SK-N-SH (cell line): ENCODE results near the gene RBM33. TPM values are rescaled to one million over a fixed set of nuclear protein-coding genes. Genes with fewer than 3 reads are reported as not detected.
A peak's percentile ranks its signal among the peaks of the same experiment; 100 is the strongest.

Source experiments
- CTCF ChIA-PET: fragments of 300-600, 350-600 bp; formaldehyde crosslinking; extraction: SDS; loops from one replicate; lab custom pipeline; 2021; lab: Yijun Ruan, JAX
- POLR2A ChIA-PET: fragments of 350-600 bp; sonication (Branson Sonifier 250); formaldehyde crosslinking; extraction: SDS; loops from one replicate; lab custom pipeline; 2020; ENCODE audit warnings: antibody characterized with exemption, inconsistent platforms; lab: Yijun Ruan, JAX
- DNase-seq: peaks from one replicate; pipeline ENCODE4 v3.0.0; 2012
- H2AFZ ChIP-seq: fragments of 200-600 bp; sonication (generic); 2 replicates; pipeline ENCODE4 v1.8.1; 2016; ENCODE audit warnings: antibody characterized with exemption, mild to moderate bottlenecking, low read depth
- H3F3A ChIP-seq: fragments of 200-600 bp; sonication (generic); replicated peaks from 2 replicates; pipeline ENCODE3; 2016; ENCODE audit warnings: antibody characterized with exemption, mild to moderate bottlenecking; ENCODE audit not compliant: insufficient read depth
- H3K27ac ChIP-seq, 2 experiments: fragments of 200-500 bp in 1 of 2; fragments of 200-600 bp in 1 of 2; sonication (Bioruptor generic) in 1 of 2; sonication (generic), shearing (Covaris generic) in 1 of 2; 2 replicates each; pipeline versions ENCODE4 v1.5.1 to v1.6.1; 2014 to 2016; ENCODE audit warnings: low read depth in 2 of 2, inconsistent platforms in 1 of 2, low read length in 1 of 2, mild to moderate bottlenecking in 1 of 2, mixed read lengths in 1 of 2
- H3K27me3 ChIP-seq: fragments of 200-600 bp; sonication (generic), shearing (Covaris generic); 2 replicates; pipeline ENCODE4 v1.6.1; 2016; ENCODE audit warnings: mixed run types; ENCODE audit not compliant: insufficient read depth
- H3K36me3 ChIP-seq, 2 experiments: fragments of 200-500 bp in 1 of 2; fragments of 200-600 bp in 1 of 2; sonication (Bioruptor generic) in 1 of 2; sonication (generic) in 1 of 2; replicated peaks in 1 of 2; 2 replicates each; pipeline versions ENCODE3 to v1.5.1; 2014 to 2016; ENCODE audit warnings: low read length in 1 of 2, mild to moderate bottlenecking in 1 of 2; ENCODE audit not compliant: insufficient read depth in 2 of 2, control insufficient read depth in 1 of 2
- H3K4me1 ChIP-seq, 2 experiments: fragments of 200-500 bp in 1 of 2; fragments of 200-600 bp in 1 of 2; sonication (Bioruptor generic) in 1 of 2; sonication (generic), shearing (Covaris generic) in 1 of 2; 2 replicates each; pipeline versions ENCODE4 v1.5.1 to v1.6.1; 2014 to 2016; ENCODE audit warnings: low read depth in 1 of 2, low read length in 1 of 2, mixed run types in 1 of 2; ENCODE audit not compliant: insufficient read depth in 2 of 2, control insufficient read depth in 1 of 2
- H3K4me2 ChIP-seq: fragments of 200-600 bp; sonication (generic), shearing (Covaris generic); 2 replicates; pipeline ENCODE4 v1.6.1; 2017; ENCODE audit warnings: mixed run types
- H3K4me3 ChIP-seq, 2 experiments: fragments of 200-500 bp in 1 of 2; fragments of 200-600 bp in 1 of 2; sonication (Bioruptor generic) in 1 of 2; sonication (generic), shearing (Covaris generic) in 1 of 2; 2 replicates each; pipeline versions ENCODE4 v1.5.1 to v1.8.1; 2014 to 2016; ENCODE audit warnings: low read depth in 2 of 2, inconsistent platforms in 1 of 2, low read length in 1 of 2, mild to moderate bottlenecking in 1 of 2, mixed read lengths in 1 of 2, moderate library complexity in 1 of 2
- H3K79me2 ChIP-seq: fragments of 200-600 bp; sonication (generic); 2 replicates; pipeline ENCODE4 v1.8.1; 2017; ENCODE audit warnings: mild to moderate bottlenecking; ENCODE audit not compliant: insufficient read depth
- H3K9ac ChIP-seq: fragments of 200-600 bp; sonication (generic); 2 replicates; pipeline ENCODE4 v1.6.1; 2017; ENCODE audit warnings: mixed run types
- H3K9me2 ChIP-seq: fragments of 200-600 bp; sonication (generic); 2 replicates; pipeline ENCODE4 v1.6.1; 2017; ENCODE audit warnings: mixed run types
- H3K9me3 ChIP-seq: fragments of 200-600 bp; sonication (generic); 2 replicates; pipeline ENCODE4 v1.6.1; 2017; ENCODE audit warnings: mixed run types, mild to moderate bottlenecking, moderate library complexity
- H4K20me1 ChIP-seq: fragments of 200-600 bp; sonication (generic); 2 replicates; pipeline ENCODE4 v1.6.1; 2017; ENCODE audit warnings: mild to moderate bottlenecking, mixed run types; ENCODE audit not compliant: insufficient read depth
- ELF1 ChIP-seq: IDR thresholded peaks from 2 replicates; pipeline ENCODE4 v1.4.0; 2012
- FOXJ3 ChIP-seq: sonication (generic); formaldehyde crosslinking; IDR thresholded peaks from 2 replicates; pipeline ENCODE4 v1.5.1; 2020; ENCODE audit warnings: mild to moderate bottlenecking, missing genetic modification reagents
- FOXM1 ChIP-seq: IDR thresholded peaks from 2 replicates; pipeline ENCODE4 v1.4.0; 2012; ENCODE audit warnings: low read depth, mild to moderate bottlenecking
- GABPA ChIP-seq: IDR thresholded peaks from 2 replicates; pipeline ENCODE4 v1.4.0; 2012; ENCODE audit warnings: low read depth, mild to moderate bottlenecking
- RAD21 ChIP-seq: IDR thresholded peaks from 2 replicates; pipeline ENCODE4 v1.6.1; 2012; ENCODE audit warnings: mild to moderate bottlenecking, low read length
- RFX5 ChIP-seq: IDR thresholded peaks from 2 replicates; pipeline ENCODE4 v1.6.1; 2012; ENCODE audit warnings: mild to moderate bottlenecking, improper control_type of control experiment, low read length
- SIN3A ChIP-seq: IDR thresholded peaks from 2 replicates; pipeline ENCODE4 v1.6.1; 2012; ENCODE audit warnings: low read depth, mild to moderate bottlenecking, low read length, moderate library complexity, borderline replicate concordance
- TAF1 ChIP-seq: IDR thresholded peaks from 2 replicates; pipeline ENCODE4 v1.6.1; 2012; ENCODE audit warnings: low read depth, mild to moderate bottlenecking, low read length, moderate library complexity, borderline replicate concordance
- YY1 ChIP-seq: IDR thresholded peaks from 2 replicates; pipeline ENCODE4 v1.4.0; 2012; ENCODE audit warnings: low read depth, mild to moderate bottlenecking
- WGBS: methylation state at CpG from one replicate; pipeline ENCODE4 v1.1.6; 2017; ENCODE audit warnings: low lambda C conversion rate; 5-methylcytosine and 5-hydroxymethylcytosine counted together
- polyA plus RNA-seq, 3 experiments: library from polyadenylated mRNA; depleted of rRNA; stranded (reverse); fragments of >200 nt; gene quantifications; 2 replicates each; pipeline ENCODE4 v1.2.3, GENCODE V29; 2012
- TF ChIP-seq, protein P1 (sequence below): IDR thresholded peaks from 2 replicates; pipeline ENCODE4 v1.6.1; 2012; ENCODE audit warnings: mild to moderate bottlenecking, low read depth, low read length, moderate library complexity
- TF ChIP-seq, protein P2 (sequence below): IDR thresholded peaks from 2 replicates; pipeline ENCODE4 v1.4.0; 2012; ENCODE audit warnings: low read depth, borderline replicate concordance

The RBM33 gene
- polyA plus RNA-seq, 1 of the 3 experiments (the other 2 are of a cell fraction), result 13.8 TPM

DNA sequence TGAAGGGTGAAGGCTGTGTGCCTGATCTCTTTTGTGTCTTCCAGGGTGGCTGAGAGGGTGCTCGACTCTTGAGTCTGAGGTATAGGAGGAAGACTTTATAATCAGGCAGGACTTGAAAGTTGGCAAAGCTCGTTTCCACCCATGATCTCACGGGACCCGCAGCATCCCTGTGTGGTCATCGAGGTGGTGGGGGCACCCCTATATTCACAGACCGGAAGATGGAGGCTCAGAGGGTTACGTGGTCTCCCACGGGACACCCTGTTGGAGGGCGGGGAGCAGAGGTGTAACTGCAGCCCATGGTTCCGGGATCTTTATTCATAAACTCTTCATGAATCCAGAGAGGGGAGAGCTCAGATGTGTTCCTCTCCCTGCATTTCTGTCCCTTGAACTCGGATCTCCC is 177.4 kb downstream of the RBM33 start (continued):
- TF ChIP-seq, protein P1, sequence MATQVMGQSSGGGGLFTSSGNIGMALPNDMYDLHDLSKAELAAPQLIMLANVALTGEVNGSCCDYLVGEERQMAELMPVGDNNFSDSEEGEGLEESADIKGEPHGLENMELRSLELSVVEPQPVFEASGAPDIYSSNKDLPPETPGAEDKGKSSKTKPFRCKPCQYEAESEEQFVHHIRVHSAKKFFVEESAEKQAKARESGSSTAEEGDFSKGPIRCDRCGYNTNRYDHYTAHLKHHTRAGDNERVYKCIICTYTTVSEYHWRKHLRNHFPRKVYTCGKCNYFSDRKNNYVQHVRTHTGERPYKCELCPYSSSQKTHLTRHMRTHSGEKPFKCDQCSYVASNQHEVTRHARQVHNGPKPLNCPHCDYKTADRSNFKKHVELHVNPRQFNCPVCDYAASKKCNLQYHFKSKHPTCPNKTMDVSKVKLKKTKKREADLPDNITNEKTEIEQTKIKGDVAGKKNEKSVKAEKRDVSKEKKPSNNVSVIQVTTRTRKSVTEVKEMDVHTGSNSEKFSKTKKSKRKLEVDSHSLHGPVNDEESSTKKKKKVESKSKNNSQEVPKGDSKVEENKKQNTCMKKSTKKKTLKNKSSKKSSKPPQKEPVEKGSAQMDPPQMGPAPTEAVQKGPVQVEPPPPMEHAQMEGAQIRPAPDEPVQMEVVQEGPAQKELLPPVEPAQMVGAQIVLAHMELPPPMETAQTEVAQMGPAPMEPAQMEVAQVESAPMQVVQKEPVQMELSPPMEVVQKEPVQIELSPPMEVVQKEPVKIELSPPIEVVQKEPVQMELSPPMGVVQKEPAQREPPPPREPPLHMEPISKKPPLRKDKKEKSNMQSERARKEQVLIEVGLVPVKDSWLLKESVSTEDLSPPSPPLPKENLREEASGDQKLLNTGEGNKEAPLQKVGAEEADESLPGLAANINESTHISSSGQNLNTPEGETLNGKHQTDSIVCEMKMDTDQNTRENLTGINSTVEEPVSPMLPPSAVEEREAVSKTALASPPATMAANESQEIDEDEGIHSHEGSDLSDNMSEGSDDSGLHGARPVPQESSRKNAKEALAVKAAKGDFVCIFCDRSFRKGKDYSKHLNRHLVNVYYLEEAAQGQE, result no peak
- no peak for TF ChIP-seq RFX5
- no peak for TF ChIP-seq FOXJ3 (CRISPR knock-in tag)
- TF ChIP-seq SIN3A, result no peak
- no peak for TF ChIP-seq ELF1
- TF ChIP-seq TAF1, result no peak
- TF ChIP-seq RAD21, result no peak
- TF ChIP-seq, protein P2, sequence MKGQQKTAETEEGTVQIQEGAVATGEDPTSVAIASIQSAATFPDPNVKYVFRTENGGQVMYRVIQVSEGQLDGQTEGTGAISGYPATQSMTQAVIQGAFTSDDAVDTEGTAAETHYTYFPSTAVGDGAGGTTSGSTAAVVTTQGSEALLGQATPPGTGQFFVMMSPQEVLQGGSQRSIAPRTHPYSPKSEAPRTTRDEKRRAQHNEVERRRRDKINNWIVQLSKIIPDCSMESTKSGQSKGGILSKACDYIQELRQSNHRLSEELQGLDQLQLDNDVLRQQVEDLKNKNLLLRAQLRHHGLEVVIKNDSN, result no peak
- TF ChIP-seq FOXM1, result no peak
- no peak for TF ChIP-seq YY1
- TF ChIP-seq GABPA, result no peak
- TF ChIP-seq, all 33 proteins: peak for 0

DNA sequence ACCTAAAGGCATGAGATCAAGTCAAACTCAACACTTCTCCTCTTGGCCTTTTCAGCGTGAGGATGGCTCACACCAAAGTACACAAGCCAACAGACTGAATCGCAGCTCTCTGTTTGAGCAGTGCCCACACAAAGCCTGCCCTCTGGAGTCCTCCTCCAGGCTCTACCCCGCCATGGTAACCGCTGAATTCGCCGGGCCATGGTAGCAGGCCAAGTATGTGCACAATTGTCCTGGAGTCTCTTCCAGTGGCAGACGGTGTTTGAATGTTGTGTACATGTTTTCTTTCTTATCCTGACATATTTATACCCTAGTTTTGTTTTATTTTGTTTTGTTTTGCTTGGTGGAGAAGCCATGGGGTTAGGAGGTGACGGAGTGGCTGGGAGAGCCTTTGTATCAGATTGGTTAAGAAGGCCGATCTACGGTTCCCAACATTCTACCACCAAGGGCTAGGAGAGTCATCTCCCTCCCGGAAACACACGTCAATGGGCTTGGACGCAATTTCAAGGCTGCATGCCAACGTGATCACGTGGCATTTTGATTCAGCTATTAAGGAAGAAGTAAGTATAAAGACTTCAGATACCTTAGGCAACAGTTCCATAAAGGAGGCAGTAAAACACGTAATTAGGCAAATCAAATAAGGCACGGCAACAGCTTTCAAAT is 179.9 kb downstream of the RBM33 start:
- Histone ChIP-seq H4K20me1 (no peaks in the 10 kb centered on the region), H3F3A (no peaks in the 10 kb centered on the region), H3K9me3 (no peaks in the 10 kb centered on the region), H3K9me2 (no peaks in the 10 kb centered on the region), H3K9ac (no peak overlapping the region), H3K4me2 (no peak overlapping the region), H3K79me2 (no peaks in the 10 kb centered on the region), H3K36me3 (no peaks in the 10 kb centered on the region), H3K27me3 (peaks cover 96% of the 10 kb centered on the region), H2AFZ (no peak overlapping the region), H3K4me1 (no peaks in the 10 kb centered on the region), H3K4me3 (no peak overlapping the region), H3K27ac (no peak overlapping the region)
- TF ChIP-seq, protein P2, result peak; percentile 68
- no peak for TF ChIP-seq RAD21
- DNase-seq, result no peak
- CTCF ChIA-PET, result interaction anchor here (0.5 to 1.4 kb wide), 5 partner anchors 11 to 28 kb away, joined by 3 to 4 read pairs (median 3); no protein-coding TSS in a partner anchor
- POLR2A ChIA-PET, result no interaction called here
- WGBS, result 33% methylated on average over 17 of the region's 17 CpGs
